ENCODE data around the gene MFAP5. TPM values are rescaled to one million over a fixed set of nuclear protein-coding genes. Genes with fewer than 3 reads are reported as not detected.

Gene MFAP5
- not detected for total RNA-seq

GRCh38 chr12:8662593-8662992 is at the start of gene MFAP5:
MFAP5 (minus strand) TSS chr12:8662826; CDS start chr12:8662104, 722 bp downstream.
- no peak for DNase-seq
- Mint-ChIP-seq H3K4me1 (no peaks in the 10 kb centered on the region), H3K9me3 (ENCODE audit: low read depth) (no peaks in the 10 kb centered on the region), H3K27me3 (peaks cover 12% of the 10 kb centered on the region), H3K27ac (no peak within 1 kb of the TSS), H3K4me3 (no peak within 1 kb of the TSS), H3K36me3 (no peaks in the 10 kb centered on the region)
- ATAC-seq = no peak
- CTCF ChIA-PET = no interaction called here

- Mint-ChIP-seq H3K36me3 (no peaks in the 10 kb centered on the region), H3K27me3 (peaks cover 3% of the 10 kb centered on the region), H3K4me3 (no peak overlapping the region), H3K27ac (no peak overlapping the region), H3K9me3 (ENCODE audit: low read depth) (no peaks in the 10 kb centered on the region), H3K4me1 (no peaks in the 10 kb centered on the region)
- CTCF ChIA-PET = interaction anchor here (1.1 to 1.5 kb wide), 2 partner anchors 181 to 340 kb away, joined by 3 read pairs; no protein-coding TSS in a partner anchor
- no peak for DNase-seq
- no peak for ATAC-seq
These were observed 46.7 kb upstream of the MFAP5 start for GRCh38 chr12:8709124-8709830.

- H3K9me3 Mint-ChIP-seq (ENCODE audit: low read depth) = no peaks in the 10 kb centered on the region
- H3K4me3 Mint-ChIP-seq = no peak overlapping the region
- peaks cover 9% of the 10 kb centered on the region for H3K4me1 Mint-ChIP-seq
- CTCF ChIA-PET = interaction anchor here (0.6 kb wide), 1 partner anchor 20 kb away, joined by 3 read pairs; no protein-coding TSS in a partner anchor
- peaks cover 28% of the 10 kb centered on the region for H3K27me3 Mint-ChIP-seq
- H3K27ac Mint-ChIP-seq = no peak overlapping the region
- no peak for ATAC-seq
- no peak for DNase-seq
- H3K36me3 Mint-ChIP-seq = no peaks in the 10 kb centered on the region
These were observed 39.5 kb upstream of the MFAP5 start for GRCh38 chr12:8702159-8702558.

GRCh38 chr12:8701046-8701660 is 38.5 kb upstream of the MFAP5 start:
- Mint-ChIP-seq H3K36me3 (no peaks in the 10 kb centered on the region), H3K27me3 (peaks cover 36% of the 10 kb centered on the region), H3K4me3 (no peak overlapping the region), H3K9me3 (ENCODE audit: low read depth) (no peaks in the 10 kb centered on the region), H3K4me1 (peaks cover 12% of the 10 kb centered on the region), H3K27ac (no peak overlapping the region)
- DNase-seq (no peak), ATAC-seq (no peak)
- CTCF ChIA-PET = interaction anchor here (0.6 to 1.1 kb wide), 2 partner anchors 19 to 41 kb away, joined by 3 read pairs; no protein-coding TSS in a partner anchor

- Mint-ChIP-seq H3K4me1 (peaks cover 12% of the 10 kb centered on the region), H3K27ac (no peak overlapping the region), H3K4me3 (peak overlapping the region; percentile 19), H3K9me3 (ENCODE audit: low read depth) (no peaks in the 10 kb centered on the region), H3K27me3 (peaks cover 42% of the 10 kb centered on the region), H3K36me3 (no peaks in the 10 kb centered on the region)
- DNase-seq (no peak), ATAC-seq (no peak)
- CTCF ChIA-PET = no interaction called here
These were observed 37.1 kb upstream of the MFAP5 start for GRCh38 chr12:8699714-8700113.

GRCh38 chr12:8698879-8699278 is 36.3 kb upstream of the MFAP5 start:
- DNase-seq = no peak
- Mint-ChIP-seq H3K9me3 (ENCODE audit: low read depth) (no peaks in the 10 kb centered on the region), H3K27me3 (peaks cover 42% of the 10 kb centered on the region), H3K4me3 (peak overlapping the region; percentile 83), H3K4me1 (peaks cover 12% of the 10 kb centered on the region), H3K27ac (no peak overlapping the region), H3K36me3 (no peaks in the 10 kb centered on the region)
- CTCF ChIA-PET = interaction anchor here (0.7 kb wide), 1 partner anchor 161 kb away, joined by 3 read pairs; no protein-coding TSS in a partner anchor
- no peak for ATAC-seq

GRCh38 chr12:8698132-8698851 is 35.7 kb upstream of the MFAP5 start:
- CTCF ChIA-PET = interaction anchor here (0.7 kb wide), 1 partner anchor 162 kb away, joined by 3 read pairs; no protein-coding TSS in a partner anchor
- DNase-seq (peak; percentile 42), ATAC-seq (peak; percentile 42)
- peaks cover 42% of the 10 kb centered on the region for H3K27me3 Mint-ChIP-seq
- no peaks in the 10 kb centered on the region for H3K9me3 Mint-ChIP-seq (ENCODE audit: low read depth)
- H3K4me1 Mint-ChIP-seq = peaks cover 12% of the 10 kb centered on the region
- H3K4me3 Mint-ChIP-seq = peak overlapping the region; percentile 83
- no peaks in the 10 kb centered on the region for H3K36me3 Mint-ChIP-seq
- peak overlapping the region; percentile 49 for H3K27ac Mint-ChIP-seq

GRCh38 chr12:8697476-8698131 is 35.0 kb upstream of the MFAP5 start, which contains the start of gene RIMKLB:
RIMKLB (plus strand) TSS chr12:8697991; CDS start chr12:8713867, 15,876 bp downstream.
- DNase-seq = peak; percentile 68
- CTCF ChIA-PET = no interaction called here
- Mint-ChIP-seq H3K27me3 (peaks cover 48% of the 10 kb centered on the region), H3K27ac (peak within 1 kb of the TSS; percentile 49), H3K4me1 (peaks cover 12% of the 10 kb centered on the region), H3K36me3 (no peaks in the 10 kb centered on the region), H3K9me3 (ENCODE audit: low read depth) (no peaks in the 10 kb centered on the region), H3K4me3 (peak within 1 kb of the TSS; percentile 83)
- ATAC-seq = peak; percentile 90

- CTCF ChIA-PET = no interaction called here
- ATAC-seq (peak; percentile 16), DNase-seq (no peak)
- Mint-ChIP-seq H3K27ac (no peak overlapping the region), H3K4me1 (peaks cover 12% of the 10 kb centered on the region), H3K27me3 (peaks cover 53% of the 10 kb centered on the region), H3K36me3 (no peaks in the 10 kb centered on the region), H3K4me3 (peak overlapping the region; percentile 83), H3K9me3 (ENCODE audit: low read depth) (no peaks in the 10 kb centered on the region)
These were observed 34.5 kb upstream of the MFAP5 start for GRCh38 chr12:8697120-8697475.

GRCh38 chr12:8696442-8697090 is 33.9 kb upstream of the MFAP5 start:
- Mint-ChIP-seq H3K27ac (no peak overlapping the region), H3K4me3 (peak overlapping the region; percentile 83), H3K36me3 (no peaks in the 10 kb centered on the region), H3K9me3 (ENCODE audit: low read depth) (no peaks in the 10 kb centered on the region), H3K4me1 (peaks cover 12% of the 10 kb centered on the region), H3K27me3 (peaks cover 59% of the 10 kb centered on the region)
- CTCF ChIA-PET = no interaction called here
- no peak for ATAC-seq
- no peak for DNase-seq

GRCh38 chr12:8695116-8695515 is 32.5 kb upstream of the MFAP5 start:
- Mint-ChIP-seq H3K36me3 (no peaks in the 10 kb centered on the region), H3K9me3 (ENCODE audit: low read depth) (no peaks in the 10 kb centered on the region), H3K27me3 (peaks cover 59% of the 10 kb centered on the region), H3K4me3 (no peak overlapping the region), H3K4me1 (peaks cover 12% of the 10 kb centered on the region), H3K27ac (no peak overlapping the region)
- no peak for DNase-seq
- CTCF ChIA-PET = interaction anchor here (0.7 to 1.4 kb wide), 2 partner anchors 196 to 1348 kb away, joined by 3 read pairs; no protein-coding TSS in a partner anchor
- ATAC-seq = no peak

GRCh38 chr12:8692573-8692972 is 29.9 kb upstream of the MFAP5 start:
- Mint-ChIP-seq H3K36me3 (no peaks in the 10 kb centered on the region), H3K4me1 (peaks cover 3% of the 10 kb centered on the region), H3K27ac (no peak overlapping the region), H3K9me3 (ENCODE audit: low read depth) (no peaks in the 10 kb centered on the region), H3K4me3 (no peak overlapping the region), H3K27me3 (peaks cover 56% of the 10 kb centered on the region)
- CTCF ChIA-PET = no interaction called here
- no peak for ATAC-seq
- no peak for DNase-seq

- Mint-ChIP-seq H3K4me1 (no peaks in the 10 kb centered on the region), H3K27ac (no peak overlapping the region), H3K36me3 (no peaks in the 10 kb centered on the region), H3K4me3 (no peak overlapping the region), H3K27me3 (peaks cover 39% of the 10 kb centered on the region), H3K9me3 (ENCODE audit: low read depth) (no peaks in the 10 kb centered on the region)
- CTCF ChIA-PET = no interaction called here
- DNase-seq = no peak
- no peak for ATAC-seq
These were observed 27.1 kb upstream of the MFAP5 start for GRCh38 chr12:8689681-8690080.
